PFSK-1 (cell line): ENCODE measurements around the gene MAMDC4.

Source experiments
- SIN3A ChIP-seq: IDR thresholded peaks from 2 replicates; pipeline ENCODE4 v1.6.1; 2012; ENCODE audit warnings: mild to moderate bottlenecking, low read length, moderate library complexity, borderline replicate concordance; ENCODE audit not compliant: insufficient read depth
- TF ChIP-seq, protein P1 (sequence below), 2 experiments: IDR thresholded peaks; 2 replicates each; pipeline versions ENCODE4 v1.6.1 to v1.8.0; 2011 to 2012; ENCODE audit warnings: low read depth in 2 of 2, low read length in 2 of 2, control low read depth in 1 of 2, inconsistent platforms in 1 of 2, mild to moderate bottlenecking in 1 of 2, moderate library complexity in 1 of 2; ENCODE audit not compliant: insufficient read depth in 1 of 2

DNA sequence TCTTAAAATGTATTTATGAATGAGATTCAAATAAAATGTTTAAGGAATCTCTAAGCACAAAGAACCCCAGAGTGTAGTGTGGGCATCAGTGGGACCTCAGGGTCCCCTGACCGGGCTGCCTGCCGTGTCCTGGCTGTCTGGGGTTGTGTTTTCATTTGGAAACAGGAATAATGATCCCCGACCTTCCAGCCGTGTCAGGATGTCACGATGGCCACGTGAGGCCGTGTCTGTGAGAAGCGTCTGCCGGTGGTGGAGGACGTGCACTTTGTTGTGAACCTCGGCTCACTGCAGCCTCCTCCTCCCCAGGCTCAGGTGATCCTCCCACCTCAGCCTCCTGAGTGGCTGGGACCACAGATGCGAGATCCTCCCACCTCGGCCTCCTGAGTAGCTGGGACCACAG, 38.5 kb downstream of the MAMDC4 start:
- TF ChIP-seq SIN3A = no peak
- TF ChIP-seq, protein P1, sequence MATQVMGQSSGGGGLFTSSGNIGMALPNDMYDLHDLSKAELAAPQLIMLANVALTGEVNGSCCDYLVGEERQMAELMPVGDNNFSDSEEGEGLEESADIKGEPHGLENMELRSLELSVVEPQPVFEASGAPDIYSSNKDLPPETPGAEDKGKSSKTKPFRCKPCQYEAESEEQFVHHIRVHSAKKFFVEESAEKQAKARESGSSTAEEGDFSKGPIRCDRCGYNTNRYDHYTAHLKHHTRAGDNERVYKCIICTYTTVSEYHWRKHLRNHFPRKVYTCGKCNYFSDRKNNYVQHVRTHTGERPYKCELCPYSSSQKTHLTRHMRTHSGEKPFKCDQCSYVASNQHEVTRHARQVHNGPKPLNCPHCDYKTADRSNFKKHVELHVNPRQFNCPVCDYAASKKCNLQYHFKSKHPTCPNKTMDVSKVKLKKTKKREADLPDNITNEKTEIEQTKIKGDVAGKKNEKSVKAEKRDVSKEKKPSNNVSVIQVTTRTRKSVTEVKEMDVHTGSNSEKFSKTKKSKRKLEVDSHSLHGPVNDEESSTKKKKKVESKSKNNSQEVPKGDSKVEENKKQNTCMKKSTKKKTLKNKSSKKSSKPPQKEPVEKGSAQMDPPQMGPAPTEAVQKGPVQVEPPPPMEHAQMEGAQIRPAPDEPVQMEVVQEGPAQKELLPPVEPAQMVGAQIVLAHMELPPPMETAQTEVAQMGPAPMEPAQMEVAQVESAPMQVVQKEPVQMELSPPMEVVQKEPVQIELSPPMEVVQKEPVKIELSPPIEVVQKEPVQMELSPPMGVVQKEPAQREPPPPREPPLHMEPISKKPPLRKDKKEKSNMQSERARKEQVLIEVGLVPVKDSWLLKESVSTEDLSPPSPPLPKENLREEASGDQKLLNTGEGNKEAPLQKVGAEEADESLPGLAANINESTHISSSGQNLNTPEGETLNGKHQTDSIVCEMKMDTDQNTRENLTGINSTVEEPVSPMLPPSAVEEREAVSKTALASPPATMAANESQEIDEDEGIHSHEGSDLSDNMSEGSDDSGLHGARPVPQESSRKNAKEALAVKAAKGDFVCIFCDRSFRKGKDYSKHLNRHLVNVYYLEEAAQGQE (IDR thresholded peaks at IDR 0.05; ENCODE audit: insufficient read depth in 1 of 2, low read depth in 2 of 2, low read length in 2 of 2) = no peak
